Measurements from ENCODE around the gene HLA-DPA1. TPM values are rescaled to one million over a fixed set of nuclear protein-coding genes. Genes with fewer than 3 reads are reported as not detected.

Gene HLA-DPA1
- total RNA-seq, 1 experiment from 2014 or later = 0.69 TPM

GRCh38 chr6:33081098-33081824, 7.8 kb upstream of the HLA-DPA1 start:
- in situ Hi-C loops (cut with HindIII; ENCODE audit: low pct_unique_long_range_greater_than_20kb, low sequenced_read_pairs) = no loop called here
- POLR2A ChIA-PET = no interaction called here
- Histone ChIP-seq H3K4me1 (ENCODE audit: control insufficient read depth, insufficient read depth, low read length) (no peaks in the 10 kb centered on the region), H3K27ac (ENCODE audit: low read length) (no peak overlapping the region), H3K9me3 (ENCODE audit: control insufficient read depth, insufficient read depth, low read depth, low read length) (no peaks in the 10 kb centered on the region), H3K36me3 (ENCODE audit: control insufficient read depth, insufficient read depth, low read length) (no peaks in the 10 kb centered on the region), H3K27me3 (ENCODE audit: control insufficient read depth, insufficient read depth, low read length) (peaks cover 15% of the 10 kb centered on the region), H3K4me3 (ENCODE audit: low read depth in 2 of 2, low read length in 2 of 2) (no peak overlapping the region)
- CTCF ChIA-PET = no interaction called here
- intact Hi-C loops (cut with micrococcal nuclease; ENCODE audit: unreplicated experiment) = no loop called here
- BruUV-seq (replicated peaks) = no TSS peak
- DNase-seq (ENCODE audit: low read depth, low spot score) (no peak), ATAC-seq (no peak)
- TF ChIP-seq, protein P1, sequence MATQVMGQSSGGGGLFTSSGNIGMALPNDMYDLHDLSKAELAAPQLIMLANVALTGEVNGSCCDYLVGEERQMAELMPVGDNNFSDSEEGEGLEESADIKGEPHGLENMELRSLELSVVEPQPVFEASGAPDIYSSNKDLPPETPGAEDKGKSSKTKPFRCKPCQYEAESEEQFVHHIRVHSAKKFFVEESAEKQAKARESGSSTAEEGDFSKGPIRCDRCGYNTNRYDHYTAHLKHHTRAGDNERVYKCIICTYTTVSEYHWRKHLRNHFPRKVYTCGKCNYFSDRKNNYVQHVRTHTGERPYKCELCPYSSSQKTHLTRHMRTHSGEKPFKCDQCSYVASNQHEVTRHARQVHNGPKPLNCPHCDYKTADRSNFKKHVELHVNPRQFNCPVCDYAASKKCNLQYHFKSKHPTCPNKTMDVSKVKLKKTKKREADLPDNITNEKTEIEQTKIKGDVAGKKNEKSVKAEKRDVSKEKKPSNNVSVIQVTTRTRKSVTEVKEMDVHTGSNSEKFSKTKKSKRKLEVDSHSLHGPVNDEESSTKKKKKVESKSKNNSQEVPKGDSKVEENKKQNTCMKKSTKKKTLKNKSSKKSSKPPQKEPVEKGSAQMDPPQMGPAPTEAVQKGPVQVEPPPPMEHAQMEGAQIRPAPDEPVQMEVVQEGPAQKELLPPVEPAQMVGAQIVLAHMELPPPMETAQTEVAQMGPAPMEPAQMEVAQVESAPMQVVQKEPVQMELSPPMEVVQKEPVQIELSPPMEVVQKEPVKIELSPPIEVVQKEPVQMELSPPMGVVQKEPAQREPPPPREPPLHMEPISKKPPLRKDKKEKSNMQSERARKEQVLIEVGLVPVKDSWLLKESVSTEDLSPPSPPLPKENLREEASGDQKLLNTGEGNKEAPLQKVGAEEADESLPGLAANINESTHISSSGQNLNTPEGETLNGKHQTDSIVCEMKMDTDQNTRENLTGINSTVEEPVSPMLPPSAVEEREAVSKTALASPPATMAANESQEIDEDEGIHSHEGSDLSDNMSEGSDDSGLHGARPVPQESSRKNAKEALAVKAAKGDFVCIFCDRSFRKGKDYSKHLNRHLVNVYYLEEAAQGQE (IDR thresholded peaks at IDR 0.05; ENCODE audit: insufficient read depth in 1 of 2, low read depth in 2 of 2, low read length in 1 of 2) = no peak
- TF ChIP-seq SIN3A (IDR thresholded peaks at IDR 0.05; ENCODE audit: borderline replicate concordance, insufficient read depth, low read depth, low read length) (no peak), POLR2AphosphoS5 (IDR thresholded peaks at IDR 0.05; ENCODE audit: low read depth, low read length) (no peak), TCF7L2 (IDR thresholded peaks at IDR 0.05; ENCODE audit: low read depth, low read length) (no peak)
- TF ChIP-seq, protein P2, sequence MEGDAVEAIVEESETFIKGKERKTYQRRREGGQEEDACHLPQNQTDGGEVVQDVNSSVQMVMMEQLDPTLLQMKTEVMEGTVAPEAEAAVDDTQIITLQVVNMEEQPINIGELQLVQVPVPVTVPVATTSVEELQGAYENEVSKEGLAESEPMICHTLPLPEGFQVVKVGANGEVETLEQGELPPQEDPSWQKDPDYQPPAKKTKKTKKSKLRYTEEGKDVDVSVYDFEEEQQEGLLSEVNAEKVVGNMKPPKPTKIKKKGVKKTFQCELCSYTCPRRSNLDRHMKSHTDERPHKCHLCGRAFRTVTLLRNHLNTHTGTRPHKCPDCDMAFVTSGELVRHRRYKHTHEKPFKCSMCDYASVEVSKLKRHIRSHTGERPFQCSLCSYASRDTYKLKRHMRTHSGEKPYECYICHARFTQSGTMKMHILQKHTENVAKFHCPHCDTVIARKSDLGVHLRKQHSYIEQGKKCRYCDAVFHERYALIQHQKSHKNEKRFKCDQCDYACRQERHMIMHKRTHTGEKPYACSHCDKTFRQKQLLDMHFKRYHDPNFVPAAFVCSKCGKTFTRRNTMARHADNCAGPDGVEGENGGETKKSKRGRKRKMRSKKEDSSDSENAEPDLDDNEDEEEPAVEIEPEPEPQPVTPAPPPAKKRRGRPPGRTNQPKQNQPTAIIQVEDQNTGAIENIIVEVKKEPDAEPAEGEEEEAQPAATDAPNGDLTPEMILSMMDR (IDR thresholded peaks at IDR 0.05) = no peak

DNA sequence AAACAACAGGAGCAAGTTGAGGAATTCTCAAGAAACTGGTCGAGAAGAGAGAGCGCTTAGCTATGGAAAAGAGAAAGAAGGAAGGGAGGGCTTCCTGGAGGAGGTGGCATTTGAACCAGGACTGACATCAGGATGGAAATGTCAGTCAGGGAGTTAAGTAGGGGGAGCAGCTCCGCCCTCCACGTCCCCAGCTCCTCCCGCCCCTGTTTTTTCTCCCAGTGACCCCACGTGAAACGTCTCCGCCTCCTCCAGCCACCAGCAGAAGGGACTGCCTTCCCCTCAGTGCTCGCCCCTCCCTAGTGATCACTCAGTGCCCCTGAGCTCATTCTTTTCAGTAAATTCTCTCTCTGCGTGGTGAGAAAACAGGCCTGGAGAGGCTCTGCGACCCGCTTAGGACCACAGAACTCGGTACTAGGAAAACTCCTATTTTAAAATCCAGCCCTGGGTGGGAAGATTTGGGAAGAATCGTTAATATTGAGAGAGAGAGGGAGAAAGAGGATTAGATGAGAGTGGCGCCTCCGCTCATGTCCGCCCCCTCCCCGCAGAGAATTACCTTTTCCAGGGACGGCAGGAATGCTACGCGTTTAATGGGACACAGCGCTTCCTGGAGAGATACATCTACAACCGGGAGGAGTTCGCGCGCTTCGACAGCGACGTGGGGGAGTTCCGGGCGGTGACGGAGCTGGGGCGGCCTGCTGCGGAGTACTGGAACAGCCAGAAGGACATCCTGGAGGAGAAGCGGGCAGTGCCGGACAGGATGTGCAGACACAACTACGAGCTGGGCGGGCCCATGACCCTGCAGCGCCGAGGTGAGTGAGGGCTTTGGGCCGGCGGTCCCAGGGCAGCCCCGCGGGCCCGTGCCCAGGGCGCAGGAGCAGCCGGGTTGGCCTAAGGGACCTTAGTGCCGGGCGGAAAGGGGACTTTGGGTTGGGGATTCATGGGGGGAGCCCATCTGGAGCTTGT, 7.0 kb upstream of the HLA-DPA1 start:
- ChIA-PET CTCF (interaction anchor here (0.5 to 0.6 kb wide), 3 partner anchors 16 to 359 kb away, joined by 3 to 4 read pairs (median 3); no protein-coding TSS in a partner anchor), POLR2A (interaction anchor here (0.5 kb wide), 1 partner anchor 126 kb away, joined by 4 read pairs; no protein-coding TSS in a partner anchor)
- DNase-seq (ENCODE audit: low read depth, low spot score) (no peak), ATAC-seq (no peak)
- no peak overlapping the region for H3K27ac ChIP-seq (ENCODE audit: low read length)
- TF ChIP-seq, protein P1 (IDR thresholded peaks at IDR 0.05; ENCODE audit: insufficient read depth in 1 of 2, low read depth in 2 of 2, low read length in 1 of 2) = no peak
- TF ChIP-seq, protein P2 (IDR thresholded peaks at IDR 0.05) = no peak
- no peak for TF ChIP-seq POLR2AphosphoS5 (IDR thresholded peaks at IDR 0.05; ENCODE audit: low read depth, low read length)
- TF ChIP-seq TCF7L2 (IDR thresholded peaks at IDR 0.05; ENCODE audit: low read depth, low read length) = no peak
- TF ChIP-seq SIN3A (IDR thresholded peaks at IDR 0.05; ENCODE audit: borderline replicate concordance, insufficient read depth, low read depth, low read length) = no peak
- in situ Hi-C loops (cut with HindIII; ENCODE audit: low pct_unique_long_range_greater_than_20kb, low sequenced_read_pairs) = no loop called here
- H3K4me1 ChIP-seq (ENCODE audit: control insufficient read depth, insufficient read depth, low read length) = no peaks in the 10 kb centered on the region
- H3K36me3 ChIP-seq (ENCODE audit: control insufficient read depth, insufficient read depth, low read length) = no peaks in the 10 kb centered on the region
- H3K4me3 ChIP-seq (ENCODE audit: low read depth in 2 of 2, low read length in 2 of 2) = no peak overlapping the region
- H3K9me3 ChIP-seq (ENCODE audit: control insufficient read depth, insufficient read depth, low read depth, low read length) = no peaks in the 10 kb centered on the region
- peaks cover 8% of the 10 kb centered on the region for H3K27me3 ChIP-seq (ENCODE audit: control insufficient read depth, insufficient read depth, low read length)
- intact Hi-C loops (cut with micrococcal nuclease; ENCODE audit: unreplicated experiment) = no loop called here
- BruUV-seq (replicated peaks) = no TSS peak
